Transverse colon (tissue), 4 donors: ENCODE data around the gene CLTC. TPM values are rescaled to one million over a fixed set of nuclear protein-coding genes. Genes with fewer than 3 reads are reported as not detected.
A peak's percentile ranks its signal among the peaks of the same experiment; 100 is the strongest.

ENCODE experiments used
- DNase-seq: peaks from one replicate; pipeline ENCODE4 v3.0.0-alpha.2; 2019
- H3K27ac ChIP-seq, 4 donors: fragments of 200-600 bp; sonication (generic); 2 replicates each; pipeline ENCODE4 v1.5.1; 2016 to 2018; ENCODE audit warnings: inconsistent platforms in 4 of 4
- H3K27me3 ChIP-seq: fragments of 200-600 bp; sonication (generic); 2 replicates; pipeline ENCODE4 v1.5.1; 2017; ENCODE audit warnings: inconsistent platforms
- H3K36me3 ChIP-seq, 4 donors: fragments of 200-600 bp; sonication (generic); 2 replicates each; pipeline ENCODE4 v1.5.1; 2017 to 2019; ENCODE audit warnings: inconsistent platforms in 4 of 4
- H3K4me1 ChIP-seq, 4 donors: fragments of 200-600 bp; sonication (generic); 2 replicates each; pipeline ENCODE4 v1.5.1; 2017 to 2020; ENCODE audit warnings: inconsistent platforms in 4 of 4
- H3K4me3 ChIP-seq, 4 donors: fragments of 200-600 bp; sonication (generic); 1 replicate in 1 of 4; 2 replicates in 3 of 4; pipeline versions ENCODE4 v1.5.1 to v1.6.1; 2017 to 2019; ENCODE audit warnings: inconsistent platforms in 4 of 4
- H3K9me3 ChIP-seq, 2 donors: fragments of 200-600 bp; sonication (generic); 2 replicates each; pipeline ENCODE4 v1.5.1; 2017 to 2019; ENCODE audit warnings: inconsistent platforms in 2 of 2
- CTCF ChIP-seq, 5 experiments: fragments of 200-600 bp in 3 of 5; fragments of 450-650 bp in 2 of 5; sonication (generic) in 3 of 5; IDR thresholded peaks; 1 replicate in 2 of 5; 2 replicates in 3 of 5; pipeline ENCODE4 v1.5.1; 2016 to 2017; ENCODE audit warnings: antibody characterized with exemption in 5 of 5, inconsistent platforms in 3 of 5, mild to moderate bottlenecking in 2 of 5, moderate library complexity in 1 of 5
- EP300 ChIP-seq: sonication (generic); formaldehyde crosslinking; IDR thresholded peaks from one replicate; pipeline ENCODE4 v1.6.1; 2017; ENCODE audit warnings: antibody characterized with exemption, low read depth
- POLR2A ChIP-seq: fragments of 450-650 bp; IDR thresholded peaks from one replicate; pipeline ENCODE4 v1.6.1; 2016; ENCODE audit warnings: antibody characterized with exemption, mild to moderate bottlenecking, moderate library complexity
- POLR2AphosphoS5 ChIP-seq, 3 donors: sonication (generic); formaldehyde crosslinking; IDR thresholded peaks; one replicate each; pipeline ENCODE4 v1.6.1; 2016; ENCODE audit warnings: antibody characterized with exemption in 3 of 3
- WGBS, 2 donors: methylation state at CpG; one replicate each; pipeline ENCODE4 v1.1.5; 2018; ENCODE audit warnings: low coverage in 1 of 2; 5-methylcytosine and 5-hydroxymethylcytosine counted together
- in situ Hi-C, 4 donors: fragments of 200-750 bp; cut with MboI; loops; one replicate each; pipeline versions ENCODE4 v1.15.0 to v1.15.1; 2017; ENCODE audit warnings: low sequenced_read_pairs in 3 of 4, low pct_ligation_motif_present in 1 of 4, low pct_unique_long_range_greater_than_20kb in 1 of 4
- intact Hi-C: fragments of 100-400 bp; cut with DNase I; formaldehyde crosslinking; loops from one replicate; pipeline ENCODE4 v1.15.1; 2023; ENCODE audit warnings: low total_unique reads
- total RNA-seq, 4 donors: library from RNA; depleted of rRNA; stranded (reverse); fragments of >200 nt; gene quantifications; one replicate each; pipeline ENCODE4 v1.1.0, GENCODE V29; 2016

Gene CLTC
- total RNA-seq, 4 donors from 2014 or later = 165 to 283 (median 242) TPM

GRCh38 chr17:59707971-59708430, 88.3 kb downstream of the CLTC start:
- no peaks in the 10 kb centered on the region for H3K9me3 ChIP-seq
- no peaks in the 10 kb centered on the region for H3K36me3 ChIP-seq
- H3K27ac ChIP-seq = peak overlapping the region; percentile 95 to 98 (median 97)
- in situ Hi-C loops (no loop called here), intact Hi-C loops (no loop called here)
- H3K4me3 ChIP-seq = peak overlapping the region; percentile 64 to 84 (median 75)
- WGBS, 2 donors = 0 to 1% methylated on average over 1 to 15 of the region's 15 CpGs
- peaks cover 11 to 56% (median 33%) of the 10 kb centered on the region in 4 donors for H3K4me1 ChIP-seq
- no peak for DNase-seq
- no peaks in the 10 kb centered on the region for H3K27me3 ChIP-seq
- no peak for TF ChIP-seq CTCF (IDR thresholded peaks at IDR 0.05)
- no peak for TF ChIP-seq EP300
- no peak for TF ChIP-seq POLR2AphosphoS5 (IDR thresholded peaks at IDR 0.05)
- no peak for TF ChIP-seq POLR2A

GRCh38 chr17:59711936-59712335, 92.2 kb downstream of the CLTC start:
- no peak overlapping the region for H3K27ac ChIP-seq
- no peak for DNase-seq
- TF ChIP-seq POLR2AphosphoS5 (IDR thresholded peaks at IDR 0.05) = no peak
- no peak for TF ChIP-seq CTCF (IDR thresholded peaks at IDR 0.05)
- TF ChIP-seq POLR2A = no peak
- in situ Hi-C loops = no loop called here
- no peaks in the 10 kb centered on the region for H3K27me3 ChIP-seq
- intact Hi-C loops = no loop called here
- H3K9me3 ChIP-seq = no peaks in the 10 kb centered on the region
- H3K36me3 ChIP-seq = no peaks in the 10 kb centered on the region
- no peak overlapping the region for H3K4me3 ChIP-seq
- H3K4me1 ChIP-seq = peaks cover 0 to 41% (median 19%) of the 10 kb centered on the region in 4 donors

GRCh38 chr17:59712862-59713261, 93.2 kb downstream of the CLTC start:
- in situ Hi-C loops = no loop called here
- Histone ChIP-seq H3K9me3 (no peaks in the 10 kb centered on the region), H3K4me3 (no peak overlapping the region), H3K27ac (no peak overlapping the region), H3K27me3 (no peaks in the 10 kb centered on the region), H3K36me3 (no peaks in the 10 kb centered on the region), H3K4me1 (peaks cover 0 to 41% (median 18%) of the 10 kb centered on the region in 4 donors)
- intact Hi-C loops = no loop called here
- no peak for DNase-seq
- 96 to 100% methylated on average over 2 of the region's 2 CpGs for WGBS, 2 donors
- no peak for TF ChIP-seq EP300
- TF ChIP-seq CTCF (IDR thresholded peaks at IDR 0.05) = no peak
- no peak for TF ChIP-seq POLR2AphosphoS5 (IDR thresholded peaks at IDR 0.05)
- TF ChIP-seq POLR2A = no peak

- Histone ChIP-seq H3K36me3 (no peaks in the 10 kb centered on the region), H3K4me1 (peaks cover 0 to 29% (median 5%) of the 10 kb centered on the region in 4 donors), H3K4me3 (no peak overlapping the region), H3K27me3 (no peaks in the 10 kb centered on the region), H3K27ac (no peak overlapping the region), H3K9me3 (no peaks in the 10 kb centered on the region)
- TF ChIP-seq EP300 = no peak
- no peak for TF ChIP-seq POLR2AphosphoS5 (IDR thresholded peaks at IDR 0.05)
- TF ChIP-seq CTCF (IDR thresholded peaks at IDR 0.05) = no peak
- no peak for TF ChIP-seq POLR2A
- intact Hi-C loops (no loop called here), in situ Hi-C loops (no loop called here)
- no peak for DNase-seq
- WGBS, 2 donors = 94 to 100% methylated on average over 1 to 2 of the region's 2 CpGs
Observed at GRCh38 chr17:59714255-59714654, 94.6 kb downstream of the CLTC start.
